ENCODE data around the gene MRLN. TPM values are rescaled to one million over a fixed set of nuclear protein-coding genes. Genes with fewer than 3 reads are reported as not detected.
"Not testable (repeated sequence)": the region's sequence is repeated elsewhere in the genome, so short reads cannot be mapped to it uniquely, and the experiment has no call there.

MRLN gene
- polyA plus RNA-seq (ENCODE audit: insufficient read length in 4 of 4) = under 1 TPM in 2 of 4 donors, not detected in 2; 0.26 to 0.58 TPM

DNA sequence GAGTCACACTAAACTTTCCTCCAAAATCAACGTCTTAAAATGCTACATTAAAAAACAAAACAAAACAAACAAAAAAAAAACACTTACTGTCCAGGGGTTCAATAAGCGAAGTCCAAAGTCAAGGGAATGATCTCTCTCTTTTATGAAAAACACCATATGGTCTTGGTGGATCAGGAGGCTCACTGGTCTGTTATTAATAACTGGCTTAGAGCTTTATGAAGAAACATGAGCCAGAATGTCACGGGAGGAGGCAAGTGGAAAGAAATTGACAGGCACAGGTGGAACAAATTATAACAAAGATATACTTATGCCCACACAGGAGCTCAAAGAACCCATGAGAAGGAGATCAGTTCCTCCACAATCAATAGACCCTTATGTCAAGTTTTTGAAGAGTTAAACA lies at the start of gene MRLN:
Gene MRLN, minus strand, starts transcription at position 189 of the 400 bp plus-strand sequence.
- no peak for DNase-seq (ENCODE audit: low read depth in 4 of 4, low spot score in 3 of 4)

- no peak for DNase-seq (ENCODE audit: low read depth in 4 of 4, low spot score in 3 of 4)
These were observed 47.9 kb upstream of the MRLN start for GRCh38 chr10:59801171-59801570.

DNA sequence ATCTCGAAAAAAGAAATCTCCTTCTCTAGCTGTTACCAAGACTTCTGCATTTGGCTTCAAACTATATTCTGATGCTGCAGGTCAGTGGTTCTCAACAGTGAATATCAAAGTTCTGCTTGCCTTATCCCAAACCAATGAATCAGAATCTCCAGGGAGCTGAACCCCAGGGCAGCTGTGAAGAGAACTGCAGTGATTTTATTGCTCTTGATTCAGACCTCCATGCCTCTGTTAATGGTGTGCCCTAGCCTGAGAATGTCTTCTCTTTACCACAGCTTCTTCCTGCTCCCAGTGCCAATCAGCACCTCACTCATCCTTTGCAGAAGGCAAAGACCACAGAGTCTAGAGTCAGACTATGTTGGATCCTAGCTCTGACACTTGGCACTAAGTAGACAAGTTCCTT lies 46.2 kb upstream of the MRLN start:
- no peak for DNase-seq (ENCODE audit: low read depth in 4 of 4, low spot score in 3 of 4)

DNA sequence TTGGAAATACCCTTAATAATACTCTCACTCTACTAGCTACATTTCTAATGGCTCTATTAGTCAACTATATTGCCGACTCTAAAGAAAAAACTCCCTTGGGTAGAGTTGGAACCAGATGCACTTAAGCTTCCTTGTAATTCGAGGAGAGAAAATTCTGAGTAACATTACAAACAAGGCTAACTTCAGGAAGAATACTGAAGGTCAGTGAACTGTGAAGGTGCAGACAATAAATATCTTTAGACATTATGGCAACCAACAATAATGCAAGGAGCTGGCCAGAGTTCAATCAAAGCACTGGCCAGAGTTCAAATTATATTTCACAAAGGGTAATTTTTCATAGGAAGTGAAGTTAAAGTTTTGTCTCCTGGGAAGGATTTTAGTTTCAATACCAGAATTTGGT lies 40.7 kb upstream of the MRLN start:
- DNase-seq (ENCODE audit: low read depth in 4 of 4, low spot score in 3 of 4) = no peak

DNA sequence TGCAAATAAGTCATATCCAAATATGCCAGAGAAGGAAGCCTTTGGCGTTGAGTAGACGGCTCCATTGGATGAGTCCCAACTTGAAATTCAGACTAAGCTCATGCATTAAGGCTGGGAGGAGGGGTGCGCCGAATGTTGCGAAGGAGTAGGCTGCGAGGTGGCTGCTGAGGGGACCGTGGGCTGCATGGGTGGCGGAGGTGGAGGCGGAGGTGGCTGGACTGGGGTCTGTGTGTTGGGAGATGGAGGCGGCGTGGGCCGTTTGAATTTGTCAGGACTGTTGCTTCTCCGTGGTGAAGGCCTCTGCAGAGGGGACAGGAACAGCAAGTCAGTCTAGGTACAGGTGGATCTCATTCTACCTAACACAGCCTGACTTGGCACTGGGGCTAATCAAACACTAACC lies 39.6 kb upstream of the MRLN start:
- no peak for DNase-seq (ENCODE audit: low read depth in 4 of 4, low spot score in 3 of 4)

- DNase-seq (ENCODE audit: low read depth in 4 of 4, low spot score in 3 of 4) = no peak
These were observed 38.3 kb upstream of the MRLN start for GRCh38 chr10:59791601-59792000.

DNA sequence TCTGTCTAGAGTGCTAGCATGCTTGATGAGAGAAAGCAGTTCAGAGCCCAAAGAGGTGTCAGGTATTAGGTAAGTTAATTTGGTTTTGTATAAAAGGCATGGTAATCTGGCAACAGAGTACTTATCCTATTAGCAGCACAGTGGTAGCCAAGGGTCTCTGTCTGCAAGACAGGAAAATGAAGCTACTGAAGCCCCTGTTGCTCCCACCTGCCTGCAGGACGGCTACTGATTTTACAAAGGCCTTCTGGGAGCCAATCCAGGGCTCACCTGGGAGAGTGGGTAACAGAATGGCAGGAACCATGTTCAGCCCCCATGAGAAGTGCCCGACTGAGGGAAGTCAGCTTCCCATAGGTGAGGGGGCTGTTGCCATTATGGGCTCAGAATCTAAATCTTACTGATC lies 36.8 kb upstream of the MRLN start:
- DNase-seq (ENCODE audit: low read depth in 4 of 4, low spot score in 3 of 4) = not testable (repeated sequence)

DNA sequence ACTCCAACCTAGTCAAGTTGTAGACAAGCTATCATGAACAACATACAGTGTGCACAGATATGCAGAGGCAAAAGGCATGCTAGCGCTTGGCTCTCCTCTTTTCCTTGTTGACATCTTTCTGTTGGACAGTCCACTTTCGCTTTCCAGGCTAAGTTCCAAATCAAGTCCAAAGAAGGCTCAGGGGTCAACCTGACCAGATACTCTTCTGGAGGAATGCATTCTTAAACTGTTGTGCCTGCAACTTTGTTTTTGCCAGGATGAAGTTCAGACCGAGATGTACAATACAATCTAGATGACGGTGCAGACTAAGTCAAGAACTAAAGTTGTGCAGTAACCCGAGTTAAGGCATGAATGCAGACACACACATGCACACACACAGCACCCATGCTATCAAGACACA lies 35.7 kb upstream of the MRLN start:
- not testable (repeated sequence) for DNase-seq (ENCODE audit: low read depth in 4 of 4, low spot score in 3 of 4)

- not testable (repeated sequence) for DNase-seq (ENCODE audit: low read depth in 4 of 4, low spot score in 3 of 4)
These were observed 33.8 kb upstream of the MRLN start for GRCh38 chr10:59787032-59787431.

- not testable (repeated sequence) for DNase-seq (ENCODE audit: low read depth in 4 of 4, low spot score in 3 of 4)
These were observed 32.2 kb upstream of the MRLN start for GRCh38 chr10:59785476-59785875.

DNA sequence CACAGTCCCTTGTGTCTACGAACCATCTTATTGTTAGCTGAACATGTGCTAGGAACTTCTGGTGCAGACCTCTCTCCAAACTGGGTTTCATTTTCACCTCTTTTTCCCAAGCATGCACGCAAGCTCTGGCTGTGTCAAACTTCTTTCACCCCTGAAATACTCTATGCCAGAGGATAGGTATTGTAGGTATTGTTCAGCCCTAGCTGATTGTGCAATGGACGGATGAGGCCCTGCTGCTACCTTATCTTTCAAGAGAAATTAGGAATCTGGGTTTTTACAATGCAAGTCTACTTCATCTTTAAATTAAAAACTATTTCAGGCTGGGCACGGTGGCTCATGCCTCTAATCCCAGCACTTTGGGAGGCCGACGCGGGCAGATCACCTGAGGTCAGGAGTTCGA lies 28.3 kb upstream of the MRLN start:
- no peak for DNase-seq (ENCODE audit: low read depth in 4 of 4, low spot score in 3 of 4)

DNA sequence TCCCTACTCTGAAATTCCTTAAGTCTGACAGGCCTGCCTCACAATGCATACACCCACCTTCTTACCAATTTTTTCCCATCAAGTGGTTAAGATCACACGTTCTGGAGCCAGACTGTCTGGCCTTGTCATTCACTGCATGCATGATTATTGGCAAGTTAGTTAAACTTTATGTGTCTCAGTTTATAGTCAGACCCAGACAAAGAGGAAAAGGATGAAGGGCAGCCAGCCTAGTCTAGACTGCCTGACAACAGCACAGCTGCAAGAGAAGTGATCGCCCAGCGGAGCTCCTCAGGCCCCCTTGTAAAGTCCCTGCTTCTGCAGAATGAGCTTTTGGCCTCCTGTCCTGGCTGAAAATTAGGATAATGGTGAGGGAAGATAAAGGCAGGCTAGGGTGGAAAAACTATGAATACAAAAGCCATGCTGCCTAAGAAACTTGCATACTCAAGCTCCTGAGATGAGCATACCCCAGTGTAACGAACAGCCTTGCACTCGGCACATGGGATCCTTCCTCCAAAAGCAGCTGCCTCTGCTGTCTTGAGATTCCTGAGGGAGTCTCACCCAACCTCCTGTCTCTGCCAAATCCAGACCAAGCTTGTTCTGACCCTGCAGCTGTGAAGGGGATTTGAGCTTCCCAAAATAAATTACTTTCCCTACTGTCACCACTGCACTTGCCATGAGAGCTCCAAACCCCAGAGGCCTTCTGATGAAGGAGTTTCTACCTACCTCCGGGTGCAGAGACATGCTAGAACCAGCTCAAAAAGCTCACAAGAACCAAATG lies 26.7 kb upstream of the MRLN start:
- no peak for DNase-seq (ENCODE audit: low read depth in 4 of 4, low spot score in 3 of 4)

DNA sequence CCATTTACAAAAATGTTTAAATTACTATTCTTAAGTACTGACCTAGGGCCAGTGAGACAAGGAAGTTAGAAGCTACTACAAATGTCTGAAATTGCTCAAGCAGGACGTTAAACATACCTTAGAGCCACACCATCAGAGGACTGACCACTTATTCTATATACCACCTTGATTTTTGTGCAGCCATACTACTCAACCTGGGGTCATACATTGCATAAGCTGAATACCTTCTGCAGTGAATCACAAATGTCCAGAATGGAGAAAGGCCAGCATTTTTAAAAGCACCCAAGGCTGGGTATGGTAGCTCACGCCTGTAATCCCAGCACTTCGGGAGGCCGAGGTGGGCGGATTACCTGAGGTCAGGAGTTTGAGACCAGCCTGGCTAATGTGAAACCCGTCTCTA lies 21.2 kb upstream of the MRLN start:
- DNase-seq (ENCODE audit: low read depth in 4 of 4, low spot score in 3 of 4) = no peak

- DNase-seq (ENCODE audit: low read depth in 4 of 4, low spot score in 3 of 4) = no peak
These were observed 19.8 kb upstream of the MRLN start for GRCh38 chr10:59773088-59773487.

- no peak for DNase-seq (ENCODE audit: low read depth in 4 of 4, low spot score in 3 of 4)
These were observed 18.0 kb upstream of the MRLN start for GRCh38 chr10:59771162-59771807.

DNA sequence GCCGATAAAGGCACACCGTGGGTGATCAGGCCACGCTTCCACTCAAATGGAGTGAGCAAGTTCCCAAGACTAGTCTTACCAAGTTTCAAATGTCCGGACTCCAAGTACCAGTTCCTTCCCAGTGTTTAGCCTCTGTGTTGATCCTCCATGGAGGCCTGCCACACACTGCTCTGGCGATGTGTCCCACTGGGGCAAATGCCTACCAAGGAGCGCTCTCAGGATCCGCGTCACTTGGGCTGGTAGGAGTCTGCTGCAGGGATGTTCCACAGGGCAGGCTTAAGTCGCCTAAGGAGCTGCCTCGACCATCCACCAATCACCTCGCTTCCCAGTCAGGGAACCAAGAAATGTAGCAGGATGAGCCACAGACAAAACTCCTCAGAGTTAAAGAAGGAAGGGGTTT lies 17.4 kb upstream of the MRLN start:
- no peak for DNase-seq (ENCODE audit: low read depth in 4 of 4, low spot score in 3 of 4)

- no peak for DNase-seq (ENCODE audit: low read depth in 4 of 4, low spot score in 3 of 4)
These were observed 9.2 kb upstream of the MRLN start for GRCh38 chr10:59762505-59762904.

- no peak for DNase-seq (ENCODE audit: low read depth in 4 of 4, low spot score in 3 of 4)
These were observed 4.7 kb upstream of the MRLN start for GRCh38 chr10:59757966-59758365.

GRCh38 chr10:59754951-59755350 lies 1.7 kb upstream of the MRLN start:
- no peak for DNase-seq (ENCODE audit: low read depth in 4 of 4, low spot score in 3 of 4)

DNA sequence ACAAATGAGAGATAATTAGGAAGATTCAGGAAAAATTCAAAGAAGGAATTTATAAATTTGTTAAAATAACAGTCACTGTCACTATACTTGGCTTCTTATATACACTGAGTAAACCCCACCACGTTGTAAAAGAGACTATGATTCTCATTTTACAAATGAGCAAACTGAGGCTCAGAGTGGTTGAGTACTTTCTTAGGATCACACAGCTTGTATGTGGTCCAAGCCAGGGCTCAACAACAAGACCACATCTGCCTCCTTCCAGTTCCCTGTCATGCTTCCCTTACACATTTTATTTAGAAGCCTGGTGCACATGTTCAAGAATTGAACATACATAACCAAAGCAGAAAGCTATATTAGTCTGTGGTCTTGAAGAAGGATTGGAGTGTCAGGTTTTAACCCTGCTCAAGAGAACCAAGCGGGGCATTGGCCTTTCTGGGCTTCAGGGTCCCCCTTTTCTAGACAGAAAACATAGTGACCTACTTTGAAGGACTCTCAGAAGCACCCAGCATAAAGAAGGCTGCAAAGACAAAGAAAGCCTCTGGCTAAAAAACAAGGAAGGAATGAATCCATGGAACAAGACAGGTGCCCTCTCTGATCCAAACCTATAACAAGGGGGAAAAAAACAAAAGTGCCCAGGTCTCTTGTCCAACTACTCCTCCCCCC lies 846 bp downstream of the MRLN start:
- DNase-seq (ENCODE audit: low read depth in 4 of 4, low spot score in 3 of 4) = no peak

DNA sequence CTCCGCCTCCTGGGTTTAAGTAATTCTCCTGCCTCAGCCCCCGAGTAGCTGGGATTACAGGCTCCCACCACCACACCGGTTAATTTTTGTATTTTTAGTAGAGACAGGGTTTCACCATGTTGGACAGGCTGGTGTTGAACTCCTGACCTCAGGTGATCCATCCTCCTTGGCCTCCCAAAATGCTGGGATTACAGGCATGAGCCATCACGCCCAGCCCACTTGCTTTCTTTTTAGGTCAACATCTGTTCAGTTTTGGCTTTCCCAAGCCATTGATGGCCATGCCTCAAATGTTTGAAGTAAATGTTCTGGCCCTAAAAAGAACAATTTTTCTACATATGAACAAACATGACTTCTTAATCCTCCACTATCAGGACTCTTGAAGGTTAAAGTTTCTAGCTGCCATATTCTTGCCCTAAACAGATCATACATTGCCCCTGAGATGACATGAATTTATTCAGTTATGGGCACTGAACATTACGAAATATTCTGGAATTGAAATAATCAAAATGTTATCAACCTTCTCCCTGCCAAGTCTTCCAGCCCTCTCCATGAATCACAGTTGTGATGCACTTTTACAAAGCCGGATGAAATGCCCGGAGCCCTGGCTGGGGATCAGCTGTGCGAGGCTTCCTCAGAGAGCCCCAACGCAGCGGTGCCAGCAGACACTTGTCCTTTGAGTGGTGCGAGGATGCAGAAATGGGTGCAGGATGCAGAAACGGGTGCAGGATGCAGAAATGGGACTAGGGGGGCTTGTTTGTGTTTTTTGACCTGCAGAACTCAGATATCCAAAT lies 2.9 kb downstream of the MRLN start:
- DNase-seq (ENCODE audit: low read depth in 4 of 4, low spot score in 3 of 4) = no peak

Data from left renal pelvis (tissue), 4 donors.